Progenitor cell of endocrine pancreas (in vitro differentiated cells): ENCODE results near the gene MKNK2. TPM values are rescaled to one million over a fixed set of nuclear protein-coding genes. Genes with fewer than 3 reads are reported as not detected.
"Not testable (repeated sequence)": the region's sequence is repeated elsewhere in the genome, so short reads cannot be mapped to it uniquely, and the experiment has no call there.

Experiments used
- DNase-seq: peaks from one replicate; pipeline ENCODE4 v3.0.0; 2021; ENCODE audit warnings: low spot score; ENCODE audit not compliant: unreplicated experiment
- H3K27ac Mint-ChIP-seq: 2 replicates; pipeline ENCODE4 v1.8.0; 2021; ENCODE audit warnings: mild to moderate bottlenecking, moderate library complexity, mixed read lengths
- H3K27me3 Mint-ChIP-seq: 2 replicates; pipeline ENCODE4 v1.8.0; 2021; ENCODE audit warnings: mixed read lengths
- H3K36me3 Mint-ChIP-seq: 2 replicates; pipeline ENCODE4 v1.8.0; 2022; ENCODE audit warnings: mixed read lengths; ENCODE audit not compliant: insufficient read depth
- H3K4me1 Mint-ChIP-seq: 2 replicates; pipeline ENCODE4 v1.8.0; 2021; ENCODE audit warnings: low read depth, mixed read lengths
- H3K4me3 Mint-ChIP-seq: 2 replicates; pipeline ENCODE4 v1.8.0; 2021; ENCODE audit warnings: low read depth, mild to moderate bottlenecking, moderate library complexity, mixed read lengths
- H3K9me3 Mint-ChIP-seq: 2 replicates; pipeline ENCODE4 v1.8.0; 2021; ENCODE audit warnings: low read depth, mixed read lengths
- total RNA-seq: library from RNA; stranded (reverse); gene quantifications from 2 replicates; pipeline ENCODE4 v1.2.1, GENCODE V29; 2021
- TF ChIP-seq, protein P1 (sequence below): fragments of 200-600 bp; sonication (generic); IDR thresholded peaks from one replicate; pipeline ENCODE4 v1.5.0; 2021; ENCODE audit warnings: antibody characterized with exemption, mild to moderate bottlenecking; ENCODE audit not compliant: unreplicated experiment

MKNK2 gene
- total RNA-seq, 1 donor from 2014 or later: 163 TPM

DNA sequence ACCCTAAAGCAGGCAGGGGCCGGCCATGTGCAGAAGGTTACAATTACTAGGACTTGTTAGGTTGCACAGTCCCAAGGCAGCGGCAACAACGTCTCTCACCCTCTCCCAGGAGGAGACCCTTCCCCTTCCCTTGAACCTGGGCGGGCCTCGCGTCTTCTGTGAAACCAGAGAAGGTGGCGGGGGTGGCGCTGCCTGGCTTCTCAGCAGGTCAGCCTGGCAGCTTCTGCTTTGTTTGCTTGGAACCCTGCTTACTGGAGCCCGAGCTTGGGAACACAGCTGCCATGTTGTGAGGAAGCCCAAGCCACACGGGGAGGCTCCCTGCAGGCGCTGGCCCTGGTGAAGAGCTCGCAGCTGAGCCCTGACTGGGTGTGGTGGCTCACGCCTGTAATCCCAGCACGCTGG lies 15.5 kb downstream of the MKNK2 start:
- no peaks in the 10 kb centered on the region for H3K27me3 Mint-ChIP-seq
- DNase-seq: no peak
- H3K4me1 Mint-ChIP-seq: no peaks in the 10 kb centered on the region
- H3K4me3 Mint-ChIP-seq: no peak overlapping the region
- peaks cover 3% of the 10 kb centered on the region for H3K9me3 Mint-ChIP-seq
- no peak overlapping the region for H3K27ac Mint-ChIP-seq
- peaks cover 5% of the 10 kb centered on the region for H3K36me3 Mint-ChIP-seq
- TF ChIP-seq, protein P1, sequence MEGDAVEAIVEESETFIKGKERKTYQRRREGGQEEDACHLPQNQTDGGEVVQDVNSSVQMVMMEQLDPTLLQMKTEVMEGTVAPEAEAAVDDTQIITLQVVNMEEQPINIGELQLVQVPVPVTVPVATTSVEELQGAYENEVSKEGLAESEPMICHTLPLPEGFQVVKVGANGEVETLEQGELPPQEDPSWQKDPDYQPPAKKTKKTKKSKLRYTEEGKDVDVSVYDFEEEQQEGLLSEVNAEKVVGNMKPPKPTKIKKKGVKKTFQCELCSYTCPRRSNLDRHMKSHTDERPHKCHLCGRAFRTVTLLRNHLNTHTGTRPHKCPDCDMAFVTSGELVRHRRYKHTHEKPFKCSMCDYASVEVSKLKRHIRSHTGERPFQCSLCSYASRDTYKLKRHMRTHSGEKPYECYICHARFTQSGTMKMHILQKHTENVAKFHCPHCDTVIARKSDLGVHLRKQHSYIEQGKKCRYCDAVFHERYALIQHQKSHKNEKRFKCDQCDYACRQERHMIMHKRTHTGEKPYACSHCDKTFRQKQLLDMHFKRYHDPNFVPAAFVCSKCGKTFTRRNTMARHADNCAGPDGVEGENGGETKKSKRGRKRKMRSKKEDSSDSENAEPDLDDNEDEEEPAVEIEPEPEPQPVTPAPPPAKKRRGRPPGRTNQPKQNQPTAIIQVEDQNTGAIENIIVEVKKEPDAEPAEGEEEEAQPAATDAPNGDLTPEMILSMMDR: no peak

DNA sequence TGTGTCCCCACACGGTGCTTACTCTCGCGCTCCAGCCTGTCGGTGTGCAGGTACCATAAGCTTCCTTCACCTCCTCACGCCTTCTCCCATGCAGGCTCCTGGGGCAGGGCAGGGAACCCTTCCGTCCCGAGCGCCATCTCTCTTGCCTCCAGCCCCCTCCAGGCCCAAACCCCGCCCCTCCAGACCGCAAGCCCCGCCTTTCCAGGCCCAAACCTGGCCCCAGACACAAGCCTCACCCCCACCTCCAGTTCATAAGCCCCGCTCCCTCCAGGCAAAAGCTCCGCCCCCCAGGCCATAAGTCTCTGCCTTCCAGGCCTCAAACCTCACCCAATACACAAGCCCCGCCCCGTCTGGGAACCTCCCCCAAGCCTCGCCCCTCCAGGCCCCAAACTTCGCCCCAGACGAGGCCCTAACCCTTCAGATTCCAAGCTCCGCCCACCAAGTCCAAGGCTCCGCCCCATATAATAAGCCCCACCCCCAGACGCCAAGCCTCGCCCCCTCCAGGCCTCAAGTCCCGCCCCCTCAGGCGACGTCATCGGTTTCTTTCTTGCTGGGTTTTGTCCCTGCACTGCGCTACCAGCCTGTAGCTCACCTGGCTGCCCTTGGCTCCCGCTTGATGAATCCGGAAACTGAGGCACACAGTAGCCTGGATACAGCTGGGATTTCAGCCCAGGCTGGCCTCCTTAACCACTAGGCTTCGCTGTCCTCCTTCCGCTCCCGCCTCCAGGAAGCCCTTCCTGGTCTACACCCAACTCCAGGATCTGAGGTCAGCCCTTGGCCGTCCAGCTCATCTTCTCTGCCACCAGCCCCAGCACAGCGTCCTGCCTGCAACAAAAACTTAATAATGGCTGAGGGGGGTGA lies 16.1 kb downstream of the MKNK2 start:
- H3K27ac Mint-ChIP-seq: no peak overlapping the region

DNA sequence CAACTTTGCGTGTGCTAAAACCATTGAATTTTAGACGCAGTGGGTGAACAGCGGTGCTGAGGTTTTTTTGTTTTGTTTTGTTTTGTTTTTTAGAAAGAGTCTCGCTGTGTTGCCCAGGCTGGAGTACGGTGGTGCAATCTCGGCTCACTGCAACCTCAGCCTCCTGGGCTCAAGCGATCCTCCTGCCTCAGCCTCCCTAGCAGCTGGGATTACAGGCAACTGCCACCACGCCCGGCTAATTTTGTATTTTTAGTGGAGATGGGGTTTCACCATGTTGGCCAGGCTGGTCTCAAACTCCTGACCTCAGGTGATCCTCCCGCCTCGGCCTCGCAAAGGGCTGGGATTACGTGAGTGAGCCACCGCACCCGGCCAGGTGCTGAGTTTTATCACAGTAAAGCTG lies 16.8 kb downstream of the MKNK2 start:
- H3K9me3 Mint-ChIP-seq, DNase-seq, H3K27ac Mint-ChIP-seq, H3K36me3 Mint-ChIP-seq, H3K27me3 Mint-ChIP-seq, H3K4me1 Mint-ChIP-seq, H3K4me3 Mint-ChIP-seq: not testable (repeated sequence)

More for the DNA sequence above, 16.1 kb downstream of the MKNK2 start:
- peaks cover 3% of the 10 kb centered on the region for H3K9me3 Mint-ChIP-seq
- TF ChIP-seq, protein P1: no peak
- DNase-seq: no peak
- no peaks in the 10 kb centered on the region for H3K27me3 Mint-ChIP-seq
- H3K4me1 Mint-ChIP-seq: no peaks in the 10 kb centered on the region
- H3K36me3 Mint-ChIP-seq: peaks cover 5% of the 10 kb centered on the region
- no peak overlapping the region for H3K4me3 Mint-ChIP-seq

DNA sequence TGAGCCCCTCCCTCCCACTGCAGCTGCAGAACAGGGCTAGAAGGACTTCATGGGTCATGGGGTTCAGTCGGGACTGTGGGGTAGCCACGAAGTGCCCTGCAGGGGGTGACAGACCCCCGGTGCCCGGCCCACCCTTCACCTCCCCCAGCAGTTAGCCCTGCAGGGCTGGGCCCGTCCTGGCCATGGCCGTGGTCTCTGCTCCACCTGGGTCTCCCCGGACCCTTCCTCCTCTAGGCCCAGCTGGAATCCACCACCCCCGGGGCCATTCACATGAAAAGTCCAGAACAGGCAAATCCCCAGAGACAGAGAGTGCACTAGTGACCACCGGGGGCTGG lies 17.3 kb downstream of the MKNK2 start:
- peaks cover 3% of the 10 kb centered on the region for H3K9me3 Mint-ChIP-seq
- H3K4me3 Mint-ChIP-seq: no peak overlapping the region
- H3K36me3 Mint-ChIP-seq: peaks cover 3% of the 10 kb centered on the region
- TF ChIP-seq, protein P1: no peak
- H3K27ac Mint-ChIP-seq: no peak overlapping the region
- no peaks in the 10 kb centered on the region for H3K27me3 Mint-ChIP-seq
- DNase-seq: no peak
- H3K4me1 Mint-ChIP-seq: no peaks in the 10 kb centered on the region

DNA sequence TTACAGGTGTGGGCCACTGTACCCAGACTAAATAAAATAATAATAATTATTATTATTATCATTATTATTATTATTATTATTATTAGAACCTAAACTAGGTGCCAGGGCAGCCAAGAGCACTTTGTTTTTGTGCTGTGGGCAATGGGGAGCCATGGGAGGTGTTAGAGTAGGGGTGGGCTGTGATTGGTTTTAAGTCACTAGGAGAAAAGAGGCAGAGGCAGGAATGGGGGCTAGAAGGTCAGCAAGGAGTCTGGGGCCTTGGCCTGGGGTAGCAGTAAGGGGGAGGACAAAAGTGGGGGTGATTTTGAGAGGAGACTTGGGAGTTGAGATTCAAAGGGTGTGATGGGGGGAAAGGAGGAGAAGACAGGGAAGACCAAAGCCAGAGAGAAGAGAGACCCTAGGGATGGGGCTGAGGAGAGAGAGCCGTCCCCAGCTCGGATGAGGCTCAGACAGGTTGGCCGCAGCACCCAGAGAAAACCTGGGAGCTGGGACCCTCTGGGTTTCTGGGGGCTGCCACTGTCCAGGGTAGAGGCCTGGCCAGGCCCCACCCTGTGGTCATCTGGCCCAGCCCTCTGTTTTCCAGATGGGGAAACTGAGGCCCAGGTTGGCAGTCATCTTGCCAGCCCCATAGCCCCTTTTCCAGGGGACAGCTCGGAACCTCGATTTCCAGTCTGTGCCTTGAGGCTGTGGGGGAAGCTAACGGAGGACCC lies 17.8 kb downstream of the MKNK2 start:
- H3K27ac Mint-ChIP-seq: no peak overlapping the region
- TF ChIP-seq, protein P1: no peak
- DNase-seq: no peak

More for the DNA sequence above, 17.8 kb downstream of the MKNK2 start:
- no peaks in the 10 kb centered on the region for H3K4me1 Mint-ChIP-seq
- no peaks in the 10 kb centered on the region for H3K27me3 Mint-ChIP-seq
- peaks cover 3% of the 10 kb centered on the region for H3K9me3 Mint-ChIP-seq
- H3K36me3 Mint-ChIP-seq: peaks cover 3% of the 10 kb centered on the region
- no peak overlapping the region for H3K4me3 Mint-ChIP-seq
